HepG2 (cell line): ENCODE measurements around the gene NCBP3. TPM values are rescaled to one million over a fixed set of nuclear protein-coding genes. Genes with fewer than 3 reads are reported as not detected.

ENCODE experiments used
- AGO2 ChIP-seq: fragments of 200-400 bp; formaldehyde crosslinking; optimal IDR thresholded peaks from 2 replicates; pipeline ENCODE3; 2017; ENCODE audit warnings: mild to moderate bottlenecking, low read depth, low read length, moderate library complexity
- FOXK2 ChIP-seq: fragments of 450-650 bp; IDR thresholded peaks from 2 replicates; pipeline ENCODE4 v1.6.1; 2016
- FOXO1 ChIP-seq: sonication (generic); formaldehyde crosslinking; IDR thresholded peaks from 2 replicates; pipeline ENCODE4 v1.4.0; 2020; ENCODE audit warnings: missing genetic modification reagents
- FOXP4 ChIP-seq: sonication (generic); formaldehyde crosslinking; IDR thresholded peaks from 2 replicates; pipeline ENCODE4 v1.4.0; 2020; ENCODE audit warnings: missing genetic modification reagents
- HCFC1 ChIP-seq: fragments of 150-350 bp; IDR thresholded peaks from 2 replicates; pipeline ENCODE4 v1.6.1; 2014; ENCODE audit warnings: low read depth, low read length
- HNF1A ChIP-seq, 2 experiments: sonication (generic) in 1 of 2; formaldehyde crosslinking in 1 of 2; IDR thresholded peaks; 2 replicates each; pipeline versions ENCODE4 v1.4.0 to v1.6.1; 2016 to 2020; ENCODE audit warnings: borderline replicate concordance in 1 of 2, low read depth in 1 of 2, mild to moderate bottlenecking in 1 of 2, missing genetic modification reagents in 1 of 2
- HOXA3 ChIP-seq: sonication (generic); formaldehyde crosslinking; IDR thresholded peaks from 2 replicates; pipeline ENCODE4 v1.5.0; 2020; ENCODE audit warnings: missing genetic modification reagents
- MLX ChIP-seq: IDR thresholded peaks from 2 replicates; pipeline ENCODE4 v1.6.1; 2016
- MTA1 ChIP-seq: sonication (generic); formaldehyde crosslinking; IDR thresholded peaks from 2 replicates; pipeline ENCODE4 v1.4.0; 2020; ENCODE audit warnings: missing genetic modification reagents, mild to moderate bottlenecking, borderline replicate concordance
- MTF1 ChIP-seq: sonication (generic); formaldehyde crosslinking; IDR thresholded peaks from 2 replicates; pipeline ENCODE4 v1.5.0; 2020; ENCODE audit warnings: missing genetic modification reagents
- RBFOX2 ChIP-seq: fragments of 200-400 bp; formaldehyde crosslinking; IDR thresholded peaks from 2 replicates; pipeline ENCODE4 v1.6.1; 2017; ENCODE audit warnings: low read depth, mild to moderate bottlenecking, low read length
- RBM39 ChIP-seq: fragments of 200-400 bp; formaldehyde crosslinking; IDR thresholded peaks from one replicate; pipeline ENCODE4 v1.6.1; 2018; ENCODE audit warnings: antibody characterized with exemption, mild to moderate bottlenecking, low read depth, low read length; ENCODE audit not compliant: poor library complexity, severe bottlenecking
- SKIL ChIP-seq: sonication (generic); formaldehyde crosslinking; IDR thresholded peaks from 2 replicates; pipeline ENCODE4 v1.8.0; 2022; ENCODE audit warnings: missing genetic modification reagents, mild to moderate bottlenecking, moderate library complexity, borderline replicate concordance
- TAF1 ChIP-seq: sonication (generic); formaldehyde crosslinking; IDR thresholded peaks from 2 replicates; pipeline ENCODE4 v1.4.0; 2020; ENCODE audit warnings: missing genetic modification reagents
- TBL1XR1 ChIP-seq: fragments of 150-350 bp; IDR thresholded peaks from 2 replicates; pipeline ENCODE4 v1.6.1; 2014; ENCODE audit warnings: borderline replicate concordance, low read length; ENCODE audit not compliant: partially characterized antibody
- TFE3 ChIP-seq: IDR thresholded peaks from 2 replicates; pipeline ENCODE4 v1.6.1; 2016
- ZMYM3 ChIP-seq: sonication (generic); formaldehyde crosslinking; IDR thresholded peaks from 2 replicates; pipeline ENCODE4 v1.5.1; 2020; ENCODE audit warnings: mild to moderate bottlenecking, missing genetic modification reagents
- ZNF337 ChIP-seq: sonication (generic); formaldehyde crosslinking; IDR thresholded peaks from 2 replicates; pipeline ENCODE4 v1.5.1; 2020; ENCODE audit warnings: missing genetic modification reagents, low read depth, mild to moderate bottlenecking, borderline replicate concordance
- polyA plus RNA-seq, 8 experiments: library from polyadenylated mRNA; depleted of rRNA in 3 of 8; stranded (reverse) in 7 of 8; unstranded in 1 of 8; fragments of >200 nt; fragmentation: Illumina TruSeq in 4 of 8; extraction: Trizol in 4 of 8; gene quantifications; 2 replicates each; pipeline versions ENCODE4 v1.2.1 to v1.2.3, GENCODE V29; 2011 to 2016; ENCODE audit warnings: low read depth in 4 of 8, missing spikeins in 1 of 8, mixed read lengths in 1 of 8; ENCODE audit not compliant: insufficient read depth in 1 of 8
- total RNA-seq, 5 experiments: library from RNA; depleted of rRNA; stranded (reverse); fragments of >200 nt; fragmentation: Illumina TruSeq; extraction: Trizol; gene quantifications; 2 replicates each; pipeline ENCODE4 v1.2.3, GENCODE V29; 2016; ENCODE audit warnings: low read depth in 1 of 5

The NCBP3 gene
- total and polyA plus RNA-seq, 2 of the 13 experiments (the other 11 are each of a cell fraction or from before 2014, with no cell fraction given), result 19.5 to 24.8 TPM

GRCh38 chr17:3795390-3796102 is 50.5 kb downstream of the NCBP3 start (continued):
- peak; percentile 53; the same call in 1 of the 2 replicates for TF ChIP-seq MTA1 (CRISPR knock-in tag)
- TF ChIP-seq RBM39, result no peak
- peak; percentile 46 for TF ChIP-seq TFE3 (CRISPR knock-in tag)
- peak; percentile 20 for TF ChIP-seq AGO2
- TF ChIP-seq HCFC1, result no peak
- TF ChIP-seq SKIL (CRISPR knock-in tag), result peak; percentile 18; the same call in 1 of the 2 replicates
- TF ChIP-seq RBFOX2, result no peak; the same call in 1 of the 2 replicates
- 0 out of 2 replicates have a peak, but pooled peaks have one; percentile 53 for TF ChIP-seq ZMYM3
- peak; percentile 46 for TF ChIP-seq HOXA3 (CRISPR knock-in tag)
- peak; percentile 25; the same call in 1 of the 2 replicates for TF ChIP-seq TAF1 (CRISPR knock-in tag)
- TF ChIP-seq MTF1, result no peak
- no peak for TF ChIP-seq HNF1A (IDR thresholded peaks at IDR 0.05; ENCODE audit: low read depth)
- TF ChIP-seq HNF1A (CRISPR knock-in tag; IDR thresholded peaks at IDR 0.05; ENCODE audit: borderline replicate concordance), result 0 out of 2 replicates have a peak, but pooled peaks have one; percentile 22
- peak; percentile 86 for TF ChIP-seq FOXO1
- TF ChIP-seq TBL1XR1, result no peak
- TF ChIP-seq FOXP4 (CRISPR knock-in tag), result peak; percentile 75
- TF ChIP-seq MLX, result peak; percentile 47; the same call in 1 of the 2 replicates
- TF ChIP-seq ZNF337 (CRISPR knock-in tag), result no peak
- TF ChIP-seq FOXK2, result 0 out of 2 replicates have a peak, but pooled peaks have one; percentile 34
